Measurements from ENCODE around the gene GTF3C1. TPM values are rescaled to one million over a fixed set of nuclear protein-coding genes. Genes with fewer than 3 reads are reported as not detected.
A peak's percentile ranks its signal among the peaks of the same experiment; 100 is the strongest.

GTF3C1 gene
- total RNA-seq, 6 donors from 2014 or later: 58.3 to 138 (median 73.3) TPM

DNA sequence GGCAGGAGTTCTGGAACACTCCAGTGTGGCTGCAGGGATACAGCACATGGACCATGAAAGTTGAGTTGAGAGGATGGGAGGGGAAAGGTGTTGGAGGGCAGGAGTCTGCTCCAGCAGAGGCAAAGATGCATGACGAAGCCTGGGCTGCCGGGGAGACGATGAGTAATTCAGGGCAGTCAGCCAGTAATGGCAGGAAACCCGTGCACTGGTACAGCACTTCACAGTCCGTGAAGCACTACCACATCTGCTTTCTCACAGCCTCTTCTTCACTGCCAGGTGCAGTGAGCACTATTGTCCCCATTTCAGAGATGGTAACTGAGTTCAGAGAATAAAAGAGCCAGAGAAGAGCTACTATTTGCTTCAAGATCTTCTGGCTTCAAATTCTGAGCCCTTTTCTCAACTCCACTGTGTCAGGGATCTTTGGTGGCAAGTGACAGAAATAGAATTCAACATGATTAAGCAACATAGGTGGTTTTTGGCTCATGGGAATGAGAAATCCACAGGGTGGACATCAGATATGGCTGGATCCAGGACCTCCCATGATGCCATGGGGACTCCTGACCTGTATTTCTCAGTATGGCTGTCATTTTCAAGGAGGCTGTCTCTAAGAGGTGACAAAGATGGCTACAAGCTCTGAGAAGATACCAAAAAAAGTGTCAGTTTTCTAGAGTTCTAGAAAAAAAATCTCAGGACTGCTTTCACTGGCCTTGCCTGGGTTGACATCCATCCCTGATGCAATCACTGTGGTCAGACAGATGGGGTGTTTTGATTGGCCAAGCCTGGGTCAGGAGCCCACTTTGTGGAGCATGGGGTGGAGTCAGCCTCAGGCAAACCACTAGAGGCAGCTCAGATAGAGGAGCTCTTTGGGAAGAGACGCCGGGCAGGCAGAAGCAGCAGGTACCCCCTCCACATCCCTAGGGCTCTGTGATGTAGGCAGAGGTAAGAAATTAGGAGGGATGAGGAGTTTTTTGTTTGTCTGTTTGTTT is 123.0 kb downstream of the GTF3C1 start:
- Histone ChIP-seq H3K4me1 (peaks cover 0 to 7% (median 0%) of the 10 kb centered on the region in 4 donors), H3K36me3 (no peaks in the 10 kb centered on the region), H3K27me3 (no peaks in the 10 kb centered on the region), H3K4me3 (no peak overlapping the region), H3K27ac (no peak overlapping the region), H3K9me3 (peaks cover under 1 to 16% (median 10%) of the 10 kb centered on the region in 4 donors)
- 13 to 28% methylated on average over 5 to 7 of the region's 7 CpGs for WGBS, 2 donors
- TF ChIP-seq POLR2AphosphoS5 (IDR thresholded peaks at IDR 0.05): no peak
- TF ChIP-seq, protein P1, sequence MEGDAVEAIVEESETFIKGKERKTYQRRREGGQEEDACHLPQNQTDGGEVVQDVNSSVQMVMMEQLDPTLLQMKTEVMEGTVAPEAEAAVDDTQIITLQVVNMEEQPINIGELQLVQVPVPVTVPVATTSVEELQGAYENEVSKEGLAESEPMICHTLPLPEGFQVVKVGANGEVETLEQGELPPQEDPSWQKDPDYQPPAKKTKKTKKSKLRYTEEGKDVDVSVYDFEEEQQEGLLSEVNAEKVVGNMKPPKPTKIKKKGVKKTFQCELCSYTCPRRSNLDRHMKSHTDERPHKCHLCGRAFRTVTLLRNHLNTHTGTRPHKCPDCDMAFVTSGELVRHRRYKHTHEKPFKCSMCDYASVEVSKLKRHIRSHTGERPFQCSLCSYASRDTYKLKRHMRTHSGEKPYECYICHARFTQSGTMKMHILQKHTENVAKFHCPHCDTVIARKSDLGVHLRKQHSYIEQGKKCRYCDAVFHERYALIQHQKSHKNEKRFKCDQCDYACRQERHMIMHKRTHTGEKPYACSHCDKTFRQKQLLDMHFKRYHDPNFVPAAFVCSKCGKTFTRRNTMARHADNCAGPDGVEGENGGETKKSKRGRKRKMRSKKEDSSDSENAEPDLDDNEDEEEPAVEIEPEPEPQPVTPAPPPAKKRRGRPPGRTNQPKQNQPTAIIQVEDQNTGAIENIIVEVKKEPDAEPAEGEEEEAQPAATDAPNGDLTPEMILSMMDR (IDR thresholded peaks at IDR 0.05): no peak
- no peak for TF ChIP-seq EP300 (IDR thresholded peaks at IDR 0.05)
- ATAC-seq (ENCODE audit: low FRiP score in 2 of 2) (peak in 1 of 2 donors; percentile 71), DNase-seq (peak in 1 of 2 donors; percentile 54)

DNA sequence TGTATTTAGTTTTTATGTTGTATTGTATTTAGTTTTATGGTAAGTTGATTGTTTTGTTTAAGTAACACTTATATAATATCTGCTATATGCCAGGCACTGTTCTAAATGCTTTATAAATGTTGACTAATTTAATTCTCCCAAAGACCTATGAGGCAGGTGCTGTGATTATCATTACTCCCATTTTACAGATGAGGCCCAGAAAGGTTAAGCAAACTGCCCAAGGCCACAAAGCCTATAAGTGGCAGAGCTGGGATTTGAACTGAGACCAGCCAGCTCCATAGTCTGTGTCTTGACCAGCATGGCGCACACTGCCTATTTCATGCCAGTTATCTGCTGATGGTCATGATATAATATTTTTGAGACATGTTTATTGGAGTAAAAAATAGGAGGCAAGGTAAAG is 123.8 kb downstream of the GTF3C1 start:
- TF ChIP-seq EP300 (IDR thresholded peaks at IDR 0.05): no peak
- TF ChIP-seq POLR2A (IDR thresholded peaks at IDR 0.05): no peak
- no peak for TF ChIP-seq POLR2AphosphoS5 (IDR thresholded peaks at IDR 0.05)
- TF ChIP-seq, protein P1 (IDR thresholded peaks at IDR 0.05): no peak
- no peak overlapping the region for H3K4me3 ChIP-seq
- peaks cover 5 to 18% (median 12%) of the 10 kb centered on the region in 4 donors for H3K9me3 ChIP-seq
- DNase-seq (no peak), ATAC-seq (ENCODE audit: low FRiP score in 2 of 2) (no peak)
- no peaks in the 10 kb centered on the region for H3K27me3 ChIP-seq
- H3K27ac ChIP-seq: no peak overlapping the region
- peaks cover 0 to 7% (median 0%) of the 10 kb centered on the region in 4 donors for H3K4me1 ChIP-seq
- H3K36me3 ChIP-seq: no peaks in the 10 kb centered on the region
- 90 to 96% methylated on average over 1 of the region's 1 CpG for WGBS, 2 donors

DNA sequence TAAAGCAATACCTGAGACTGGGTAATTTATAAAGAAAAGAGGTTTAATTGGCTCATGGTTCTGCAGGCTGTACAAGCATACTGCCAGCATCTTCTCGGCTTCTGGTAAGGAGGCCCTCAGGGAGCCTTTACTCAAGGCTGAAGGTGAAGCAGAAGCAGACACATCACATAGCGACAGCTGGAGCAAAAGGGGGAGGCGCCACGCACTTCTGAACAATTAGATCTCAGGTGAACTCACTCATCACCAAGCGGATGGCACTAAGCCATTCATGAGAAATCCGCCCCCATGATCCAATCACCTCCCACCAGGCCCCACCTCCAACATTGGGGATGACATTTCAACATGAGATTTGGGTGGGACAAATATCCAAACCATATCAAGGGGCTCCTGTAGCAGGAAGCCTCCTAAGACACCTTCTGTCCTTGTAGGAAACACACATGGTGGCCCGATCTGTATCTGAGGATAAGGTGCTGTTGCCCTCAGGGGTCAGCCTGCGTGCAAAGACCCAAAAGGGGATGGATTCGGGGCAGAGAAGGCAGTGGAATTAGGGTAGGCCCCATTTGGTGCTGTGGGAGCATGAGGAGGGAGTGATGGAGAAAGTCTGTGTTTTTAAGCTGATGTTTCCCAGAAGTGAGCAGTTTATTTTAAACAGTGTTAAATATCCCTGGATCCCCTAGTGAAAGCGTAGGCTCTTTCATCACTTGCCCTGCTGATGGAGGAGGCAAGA is 124.8 kb downstream of the GTF3C1 start:
- Histone ChIP-seq H3K4me1 (peaks cover 0 to 7% (median 0%) of the 10 kb centered on the region in 4 donors), H3K4me3 (no peak overlapping the region), H3K27me3 (no peaks in the 10 kb centered on the region), H3K27ac (no peak overlapping the region), H3K36me3 (no peaks in the 10 kb centered on the region), H3K9me3 (peaks cover 5 to 18% (median 12%) of the 10 kb centered on the region in 4 donors)
- WGBS, 2 donors: 96 to 98% methylated on average over 10 of the region's 10 CpGs
- TF ChIP-seq EP300 (IDR thresholded peaks at IDR 0.05): no peak
- TF ChIP-seq, protein P1 (IDR thresholded peaks at IDR 0.05): no peak
- TF ChIP-seq POLR2A (IDR thresholded peaks at IDR 0.05): no peak
- TF ChIP-seq POLR2AphosphoS5 (IDR thresholded peaks at IDR 0.05): no peak
- ATAC-seq (ENCODE audit: low FRiP score in 2 of 2): no peak
- peak in 1 of 2 donors; percentile 3 for DNase-seq

DNA sequence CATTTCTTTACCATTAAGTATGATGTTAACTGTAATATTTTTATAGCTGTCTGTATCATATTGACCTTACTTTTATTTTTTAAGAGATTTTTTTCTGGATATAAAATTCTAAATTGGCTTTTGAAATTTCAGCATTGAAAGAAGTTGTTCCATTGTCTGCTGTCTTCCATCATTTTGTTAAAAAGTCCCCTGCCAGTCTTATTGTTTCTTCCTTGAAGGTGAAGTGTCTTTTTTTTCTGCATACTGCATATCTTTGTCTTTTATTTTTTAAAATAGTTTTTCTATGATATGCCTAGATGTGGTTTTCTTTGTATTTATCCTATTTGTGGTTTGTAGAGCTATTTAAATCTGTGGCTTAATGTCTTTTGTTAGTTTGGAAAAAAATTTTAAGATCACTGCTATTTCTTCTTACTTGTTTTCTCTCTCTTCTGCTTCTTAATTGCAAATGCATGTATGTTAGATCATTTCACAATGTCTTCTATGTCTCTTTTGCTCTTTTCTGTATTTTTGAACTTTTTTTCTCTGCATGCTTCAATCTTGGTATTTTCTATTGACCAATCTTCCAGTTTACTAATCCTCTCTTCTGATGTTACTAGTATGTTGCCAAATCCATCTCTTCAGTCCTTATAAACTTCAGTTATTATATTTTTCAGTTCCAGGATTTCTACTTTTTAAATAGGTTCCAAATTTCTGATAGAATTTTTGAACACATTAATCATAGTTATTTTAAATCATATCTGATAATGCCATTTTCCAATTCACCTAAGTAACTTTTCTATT is 127.6 kb downstream of the GTF3C1 start:
- H3K4me3 ChIP-seq: no peak overlapping the region
- peaks cover 5 to 18% (median 12%) of the 10 kb centered on the region in 4 donors for H3K9me3 ChIP-seq
- TF ChIP-seq EP300 (IDR thresholded peaks at IDR 0.05) (no peak), POLR2A (IDR thresholded peaks at IDR 0.05) (no peak), POLR2AphosphoS5 (IDR thresholded peaks at IDR 0.05) (no peak)
- TF ChIP-seq, protein P1 (IDR thresholded peaks at IDR 0.05): no peak
- no peak for DNase-seq
- H3K27ac ChIP-seq: no peak overlapping the region
- no peaks in the 10 kb centered on the region for H3K36me3 ChIP-seq
- ATAC-seq (ENCODE audit: low FRiP score in 2 of 2): no peak
- peaks cover 0 to 7% (median 0%) of the 10 kb centered on the region in 4 donors for H3K4me1 ChIP-seq
- H3K27me3 ChIP-seq: no peaks in the 10 kb centered on the region
